HCT116 (cell line): ENCODE data around the gene CMC1. TPM values are rescaled to one million over a fixed set of nuclear protein-coding genes. Genes with fewer than 3 reads are reported as not detected.

Experiments used
- ATAC-seq: fragments of 200-7000 bp; cut with Tn5 transposase; 2 replicates; pipeline ENCODE4 v1.9.1; 2020; ENCODE audit warnings: mild to moderate bottlenecking, moderate library complexity
- BruUV-seq: library from RNA; stranded (reverse); fragments of 400-500 nt; replicated peaks from 2 replicates; lab custom pipeline; 2021; lab: Mats Ljungman, UMichigan
- CTCF ChIA-PET: fragments of 300-600 bp; sonication (Branson Sonifier 250); formaldehyde crosslinking; loops from one replicate; lab custom pipeline; 2021; ENCODE audit warnings: antibody characterized with exemption; lab: Charles Lee
- POLR2A ChIA-PET: fragments of 300-600, 350-600 bp; sonication (Branson Sonifier 250); formaldehyde crosslinking; loops from one replicate; lab custom pipeline; 2021; ENCODE audit warnings: antibody characterized with exemption; lab: Charles Lee
- RAD21 ChIA-PET, 2 experiments: fragments of 300-600 bp; sonication (Branson Sonifier 250); formaldehyde crosslinking; loops; one replicate each; lab custom pipeline; 2023; ENCODE audit warnings: low total read pairs in 2 of 2; ENCODE audit not compliant: uncharacterized antibody in 2 of 2, unreplicated experiment in 2 of 2, low non-redundant PET in 1 of 2; lab: Charles Lee
- DNase-seq: peaks from one replicate; pipeline ENCODE4 v3.0.0-alpha.2; 2010; ENCODE audit warnings: low read depth, low spot score
- H2AFZ ChIP-seq: fragments of 200-600 bp; shearing (Covaris generic), sonication (generic); 2 replicates; pipeline ENCODE4 v1.6.1; 2017; ENCODE audit warnings: low read depth, mixed run types, mixed read lengths, antibody characterized with exemption, low read length; ENCODE audit not compliant: poor library complexity, severe bottlenecking
- H3K27ac ChIP-seq: 2 replicates; pipeline ENCODE4 v1.5.1; 2012; ENCODE audit warnings: low read depth, low read length
- H3K27me3 ChIP-seq: fragments of 200-600 bp; sonication (generic); 2 replicates; pipeline ENCODE4 v1.6.1; 2016; ENCODE audit warnings: mixed run types, low read length, mixed read lengths; ENCODE audit not compliant: insufficient read depth
- H3K36me3 ChIP-seq, 2 experiments: fragments of 200-500 bp in 1 of 2; fragments of 200-600 bp in 1 of 2; sonication (Bioruptor generic) in 1 of 2; sonication (generic) in 1 of 2; 2 replicates each; pipeline versions ENCODE4 v1.5.1 to v1.6.1; 2014 to 2016; ENCODE audit warnings: low read length in 2 of 2, inconsistent platforms in 1 of 2, mixed read lengths in 1 of 2, mixed run types in 1 of 2; ENCODE audit not compliant: insufficient read depth in 2 of 2, control insufficient read depth in 1 of 2
- H3K4me1 ChIP-seq, 2 experiments: fragments of 200-600 bp in 1 of 2; sonication (generic) in 1 of 2; 2 replicates each; pipeline versions ENCODE4 v1.5.1 to v1.6.1; 2012 to 2017; ENCODE audit warnings: low read length in 2 of 2, inconsistent platforms in 1 of 2, mild to moderate bottlenecking in 1 of 2, mixed read lengths in 1 of 2, mixed run types in 1 of 2, moderate library complexity in 1 of 2; ENCODE audit not compliant: insufficient read depth in 2 of 2, control insufficient read depth in 1 of 2
- H3K4me2 ChIP-seq: fragments of 200-600 bp; sonication (generic); 2 replicates; pipeline ENCODE4 v1.6.1; 2017; ENCODE audit warnings: mixed run types, low read length, mixed read lengths
- H3K4me3 ChIP-seq, 2 experiments: fragments of 200-600 bp in 1 of 2; sonication (generic) in 1 of 2; replicated peaks in 1 of 2; 2 replicates each; pipeline ENCODE4 v1.5.1; 2011 to 2016; ENCODE audit warnings: low read length in 2 of 2, control low read depth in 1 of 2, low read depth in 1 of 2, mild to moderate bottlenecking in 1 of 2, mixed read lengths in 1 of 2, mixed run types in 1 of 2
- H3K79me2 ChIP-seq: fragments of 200-600 bp; sonication (generic); 2 replicates; pipeline ENCODE4 v1.6.1; 2017; ENCODE audit warnings: mild to moderate bottlenecking, mixed run types, low read length, moderate library complexity, mixed read lengths; ENCODE audit not compliant: insufficient read depth
- H3K9ac ChIP-seq: fragments of 200-600 bp; sonication (generic); 2 replicates; pipeline ENCODE4 v1.6.1; 2016; ENCODE audit warnings: low read length, mixed read lengths
- H3K9me2 ChIP-seq: fragments of 200-600 bp; sonication (generic), shearing (Covaris generic); 2 replicates; pipeline ENCODE4 v1.6.1; 2017; ENCODE audit warnings: mixed run types, mild to moderate bottlenecking, moderate library complexity; ENCODE audit not compliant: insufficient read depth
- H3K9me3 ChIP-seq, 2 experiments: fragments of 200-500 bp in 1 of 2; fragments of 200-600 bp in 1 of 2; sonication (Bioruptor generic) in 1 of 2; sonication (generic) in 1 of 2; 2 replicates each; pipeline ENCODE4 v1.6.1; 2014 to 2017; ENCODE audit warnings: low read length in 2 of 2, mixed read lengths in 2 of 2, inconsistent platforms in 1 of 2, low read depth in 1 of 2, mild to moderate bottlenecking in 1 of 2, mixed run types in 1 of 2, moderate library complexity in 1 of 2; ENCODE audit not compliant: control insufficient read depth in 1 of 2, insufficient read depth in 1 of 2
- H4K20me1 ChIP-seq: fragments of 200-600 bp; sonication (generic), shearing (Covaris generic); 2 replicates; pipeline ENCODE4 v1.6.1; 2017; ENCODE audit warnings: mixed run types, mild to moderate bottlenecking, moderate library complexity; ENCODE audit not compliant: insufficient read depth
- CEBPB ChIP-seq: IDR thresholded peaks from 2 replicates; pipeline ENCODE4 v1.6.1; 2012; ENCODE audit warnings: low read depth
- FOSL1 ChIP-seq: IDR thresholded peaks from 2 replicates; pipeline ENCODE4 v1.6.1; 2012; ENCODE audit warnings: low read depth
- POLR2AphosphoS5 ChIP-seq: IDR thresholded peaks from 2 replicates; pipeline ENCODE4 v1.6.1; 2011; ENCODE audit warnings: mild to moderate bottlenecking, low read depth, low read length, moderate library complexity
- ZFX ChIP-seq: fragments of 450-650 bp; IDR thresholded peaks from 2 replicates; pipeline ENCODE4 v1.6.1; 2017
- intact Hi-C: fragments of 100-400 bp; cut with micrococcal nuclease; formaldehyde crosslinking; loops from 2 replicates; pipeline ENCODE4 v1.10.0; 2022
- total RNA-seq: library from RNA; stranded (reverse); gene quantifications from one replicate; pipeline ENCODE4 v1.2.1, GENCODE V29; 2021; ENCODE audit not compliant: unreplicated experiment

The CMC1 gene
- total RNA-seq, 1 experiment from 2014 or later = 29.0 TPM

DNA sequence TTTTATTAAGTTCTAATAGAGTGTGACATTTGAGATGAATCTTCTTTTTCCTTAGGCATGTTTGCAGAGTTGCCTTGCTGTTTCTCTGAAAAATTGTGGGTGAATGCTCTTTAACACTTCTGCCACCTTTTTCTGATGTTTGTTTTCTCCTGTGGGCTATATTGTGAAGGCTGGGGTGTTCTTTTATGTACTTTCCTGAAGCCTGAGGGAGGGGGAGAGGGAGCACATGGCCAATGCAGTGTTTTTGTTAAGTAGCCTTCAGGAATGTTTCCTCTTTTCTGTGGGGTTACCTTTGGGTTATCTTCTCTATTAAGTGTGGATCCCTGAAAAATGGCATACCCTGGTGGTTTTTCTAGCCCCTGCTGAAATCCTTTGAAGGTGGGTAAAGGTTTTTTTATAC, 50.2 kb downstream of the CMC1 start:
- ChIA-PET RAD21 (no interaction called here), CTCF (no interaction called here)
- H3K4me2 ChIP-seq = no peak overlapping the region
- H3K27me3 ChIP-seq = no peaks in the 10 kb centered on the region
- H4K20me1 ChIP-seq = no peaks in the 10 kb centered on the region
- H3K9me3 ChIP-seq = no peaks in the 10 kb centered on the region
- intact Hi-C loops = no loop called here
- H3K4me3 ChIP-seq = no peak overlapping the region
- H3K9me2 ChIP-seq = no peaks in the 10 kb centered on the region
- H3K36me3 ChIP-seq = no peaks in the 10 kb centered on the region
- H3K9ac ChIP-seq = no peak overlapping the region
- TF ChIP-seq CEBPB = no peak
- TF ChIP-seq, all 23 proteins: peak for 0
- no peak for ATAC-seq
- BruUV-seq = no TSS peak
- Histone ChIP-seq H3K79me2 (no peaks in the 10 kb centered on the region; the same call in 1 of the 2 replicates), H3K27ac (no peak overlapping the region), H2AFZ (no peak overlapping the region), H3K4me1 (no peaks in the 10 kb centered on the region)
- POLR2A ChIA-PET = no interaction called here
- no peak for DNase-seq

DNA sequence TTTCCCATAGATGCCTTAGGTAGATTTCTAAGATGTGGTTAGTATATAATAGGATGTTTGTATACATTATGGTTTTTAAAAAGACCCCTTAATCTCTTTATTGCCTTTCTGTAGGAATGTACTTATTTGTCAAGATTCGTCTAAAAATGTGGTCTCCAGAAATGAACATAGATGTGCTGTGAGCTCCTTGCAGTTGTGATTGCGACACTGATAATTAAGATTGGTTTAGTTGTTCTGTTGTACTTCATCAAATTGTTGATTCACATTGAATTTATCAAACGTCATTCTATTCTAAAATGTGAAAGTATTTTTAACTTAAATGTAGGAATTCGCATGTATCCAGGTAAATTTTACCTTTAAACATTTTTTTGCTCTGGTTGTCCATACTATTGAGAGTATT, 51.2 kb downstream of the CMC1 start:
- intact Hi-C loops = no loop called here
- no TSS peak for BruUV-seq
- DNase-seq = no peak
- H3K4me2 ChIP-seq = no peak overlapping the region
- no peaks in the 10 kb centered on the region for H3K27me3 ChIP-seq
- no peak overlapping the region for H3K9ac ChIP-seq
- no peak for TF ChIP-seq ZFX
- TF ChIP-seq FOSL1 = no peak
- no peak for TF ChIP-seq POLR2AphosphoS5
- TF ChIP-seq, all 23 proteins: peak for 0
- ChIA-PET POLR2A (no interaction called here), CTCF (no interaction called here), RAD21 (no interaction called here)
- no peaks in the 10 kb centered on the region for H3K9me2 ChIP-seq
- H3K27ac ChIP-seq = no peak overlapping the region
- H3K36me3 ChIP-seq = no peaks in the 10 kb centered on the region
- no peaks in the 10 kb centered on the region for H3K4me1 ChIP-seq
- ATAC-seq = no peak
- no peak overlapping the region for H3K4me3 ChIP-seq
- no peak overlapping the region for H2AFZ ChIP-seq
- H3K9me3 ChIP-seq = no peaks in the 10 kb centered on the region
- H4K20me1 ChIP-seq = no peaks in the 10 kb centered on the region
- H3K79me2 ChIP-seq = no peaks in the 10 kb centered on the region; the same call in 1 of the 2 replicates
